PC-3 (cell line): ENCODE measurements around the gene SORD.
"Not testable (repeated sequence)": the region's sequence is repeated elsewhere in the genome, so short reads cannot be mapped to it uniquely, and the experiment has no call there.

Source experiments
- CTCF ChIP-seq: fragments of 300-600 bp; sonication (generic); conservative IDR thresholded peaks from 2 replicates; pipeline ENCODE4 v1.5.1; 2017; ENCODE audit warnings: antibody characterized with exemption, low read depth, mild to moderate bottlenecking, low read length
- EZH2 ChIP-seq: fragments of 300-600 bp; sonication (generic); IDR thresholded peaks from one replicate; pipeline ENCODE4 v1.6.1; 2017; ENCODE audit warnings: antibody characterized with exemption, mild to moderate bottlenecking, low read length; ENCODE audit not compliant: unreplicated experiment
- EZH2phosphoT487 ChIP-seq: fragments of 300-600 bp; sonication (generic); IDR thresholded peaks from 2 replicates; pipeline ENCODE4 v1.6.1; 2018; ENCODE audit warnings: mild to moderate bottlenecking, antibody characterized with exemption, low read length, borderline replicate concordance

GRCh38 chr15:45080593-45080992 lies 57.6 kb downstream of the SORD start:
- TF ChIP-seq CTCF, EZH2, EZH2phosphoT487: not testable (repeated sequence)
